HG02973 (cell line): ENCODE data around the gene PPIB.

Experiments
- ATAC-seq: cut with Tn5 transposase; IDR thresholded peaks from one replicate; pipeline ENCODE4 v1.9.1; 2021; ENCODE audit warnings: moderate library complexity; ENCODE audit not compliant: unreplicated experiment

PPIB gene

DNA sequence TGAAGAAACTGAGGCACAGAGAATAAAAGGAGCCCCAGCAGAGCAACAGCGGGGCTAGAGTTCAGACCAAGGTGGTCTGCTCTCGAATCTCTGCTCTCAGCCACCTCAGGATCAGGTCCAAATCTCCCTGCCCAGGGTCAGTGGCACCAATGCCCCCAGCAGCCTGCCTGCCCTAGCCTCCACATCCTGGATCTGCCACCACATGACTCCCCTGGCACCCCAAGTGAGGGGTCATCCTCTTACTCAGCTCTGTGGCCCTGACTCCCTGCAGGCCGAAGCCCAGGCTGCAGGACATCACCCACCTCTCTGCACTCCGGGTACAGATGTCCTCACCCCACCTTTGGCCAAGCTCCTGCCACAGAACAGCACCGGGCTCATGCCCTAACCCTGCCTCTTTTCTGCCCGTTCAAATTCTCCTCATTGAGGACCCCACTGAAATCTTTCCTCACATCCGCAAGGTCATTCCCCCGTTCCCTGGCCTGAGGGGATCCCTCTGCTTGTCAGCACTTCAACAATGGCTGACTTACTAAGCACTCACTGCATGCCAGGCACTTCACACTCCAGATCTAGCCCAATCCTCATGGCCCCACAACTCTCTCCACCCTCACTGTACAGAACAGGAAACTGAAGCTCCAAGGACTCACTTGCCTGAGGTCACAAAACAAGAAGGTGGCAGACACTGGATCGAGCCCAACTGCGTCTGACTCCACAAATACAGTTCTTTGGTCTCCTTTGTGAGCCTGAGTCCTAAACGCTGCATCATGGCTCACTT is 4.3 kb downstream of the PPIB start:
- no peak for ATAC-seq

- ATAC-seq = no peak
These were observed 5.2 kb downstream of the PPIB start for GRCh38 chr15:64157599-64158125.

DNA sequence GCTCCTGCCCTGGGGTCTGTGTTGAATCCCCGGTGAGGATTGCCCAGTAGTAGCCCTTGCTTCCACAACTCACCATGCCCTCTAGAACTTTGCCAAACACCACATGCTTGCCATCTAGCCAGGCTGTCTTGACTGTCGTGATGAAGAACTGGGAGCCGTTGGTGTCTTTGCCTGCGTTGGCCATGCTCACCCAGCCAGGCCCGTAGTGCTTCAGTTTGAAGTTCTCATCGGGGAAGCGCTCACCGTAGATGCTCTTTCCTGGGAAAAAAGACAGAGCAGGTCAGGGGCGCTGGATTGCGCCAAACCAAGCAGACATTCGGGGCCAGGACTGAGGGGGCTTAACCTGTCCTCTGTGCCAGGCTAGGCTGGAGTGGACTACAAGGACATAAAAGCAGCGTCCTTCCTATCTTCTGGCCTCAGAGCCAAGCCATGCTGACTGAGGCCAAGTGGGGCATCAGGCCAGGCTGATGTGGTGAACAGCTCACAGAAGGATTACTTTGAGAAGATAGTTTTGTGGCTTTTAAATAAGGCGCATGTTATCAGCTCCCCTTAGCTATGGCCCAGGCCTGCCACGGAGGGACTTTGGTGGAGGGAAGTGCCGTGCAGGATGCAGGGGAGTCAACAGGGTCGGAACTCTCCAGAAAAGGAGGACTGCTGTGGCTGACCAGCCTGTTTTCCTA is 6.0 kb downstream of the PPIB start:
- ATAC-seq = no peak

DNA sequence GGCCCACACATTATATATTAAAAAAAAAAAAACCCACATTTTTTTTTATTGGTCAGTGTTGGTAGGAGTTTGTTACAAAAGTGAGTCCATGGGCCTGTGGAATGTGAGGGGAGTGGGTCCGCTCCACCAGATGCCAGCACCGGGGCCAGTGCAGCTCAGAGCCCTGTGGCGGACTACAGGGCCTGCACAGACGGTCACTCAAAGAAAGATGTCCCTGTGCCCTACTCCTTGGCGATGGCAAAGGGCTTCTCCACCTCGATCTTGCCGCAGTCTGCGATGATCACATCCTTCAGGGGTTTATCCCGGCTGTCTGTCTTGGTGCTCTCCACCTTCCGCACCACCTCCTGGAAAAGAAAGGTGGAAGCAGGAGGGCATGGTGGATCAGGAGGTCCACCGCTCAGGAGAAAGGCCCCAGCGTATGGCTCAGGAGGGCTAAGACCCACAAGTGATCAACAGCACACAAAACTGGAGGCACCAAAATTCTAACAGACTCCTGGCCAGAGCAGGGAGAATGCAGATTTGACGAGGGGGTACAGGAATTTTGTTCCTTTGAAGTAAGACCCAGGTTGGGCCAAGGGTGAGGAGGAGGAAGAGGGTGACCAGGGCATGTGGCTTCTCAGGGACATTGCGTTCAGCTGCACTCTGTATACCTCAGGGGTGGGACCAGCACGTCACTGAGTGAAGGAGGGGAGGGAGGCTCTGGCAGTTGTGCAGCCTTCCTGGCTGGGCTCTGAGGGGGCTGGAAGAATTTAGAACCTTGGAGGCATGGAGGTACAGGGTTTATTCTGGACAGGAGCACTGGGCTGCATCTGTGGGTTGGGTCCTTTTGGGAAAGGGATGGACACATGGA is 6.8 kb downstream of the PPIB start:
- ATAC-seq = no peak

DNA sequence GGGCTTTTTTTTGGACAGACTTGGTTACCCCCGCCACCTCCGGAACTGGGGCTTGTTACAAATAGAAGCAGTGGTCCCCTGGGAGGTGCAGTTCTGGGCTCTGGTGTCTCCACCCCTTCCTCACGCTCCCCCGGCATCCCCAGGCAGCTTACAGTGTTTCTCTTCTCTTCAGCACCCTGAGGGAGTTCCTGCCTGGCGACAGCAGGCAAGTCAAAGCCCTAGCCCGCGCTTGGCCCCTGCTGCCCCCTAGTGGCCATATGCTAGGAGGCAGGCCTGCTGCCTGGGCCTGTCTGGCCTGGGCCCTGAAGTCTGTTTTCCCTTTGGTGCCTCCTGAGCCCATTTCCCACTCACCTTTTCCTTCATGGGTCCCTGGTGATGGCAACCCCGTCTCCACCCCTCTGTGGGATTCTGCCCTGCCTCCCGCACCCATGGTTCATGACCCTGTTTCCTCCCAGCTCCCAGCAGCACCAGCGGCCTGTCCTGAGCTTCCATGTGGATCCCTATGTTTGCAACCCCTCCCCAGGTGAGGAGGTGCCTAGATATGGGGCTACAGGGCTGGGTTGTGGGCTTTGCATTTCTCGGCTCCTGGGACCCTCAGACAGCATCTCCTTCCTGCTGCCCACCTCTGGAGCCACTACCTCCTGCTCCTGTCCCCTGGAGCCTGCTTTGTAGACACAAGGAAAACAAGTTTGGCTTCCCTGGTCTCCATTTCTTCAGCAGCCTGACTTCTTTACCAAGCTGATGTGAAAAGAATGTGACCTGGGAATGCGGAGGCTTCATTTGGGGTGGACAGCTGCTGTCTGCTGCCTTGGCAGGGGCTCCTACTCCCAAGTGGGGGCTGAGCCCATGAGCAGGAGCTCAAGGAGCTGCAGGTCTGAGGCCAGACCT is 9.1 kb downstream of the PPIB start:
- ATAC-seq = peak; percentile 61

- no peak for ATAC-seq
These were observed 10.1 kb downstream of the PPIB start for GRCh38 chr15:64152507-64153387.

GRCh38 chr15:64151727-64152506 is 10.9 kb downstream of the PPIB start, which contains the start of gene SNX22:
Gene SNX22, plus strand, starts transcription at chr15:64151731. Its CDS starts 45 bp downstream, at chr15:64151776.
- no peak for ATAC-seq

- no peak for ATAC-seq
These were observed 12.8 kb downstream of the PPIB start for GRCh38 chr15:64149893-64150578.

DNA sequence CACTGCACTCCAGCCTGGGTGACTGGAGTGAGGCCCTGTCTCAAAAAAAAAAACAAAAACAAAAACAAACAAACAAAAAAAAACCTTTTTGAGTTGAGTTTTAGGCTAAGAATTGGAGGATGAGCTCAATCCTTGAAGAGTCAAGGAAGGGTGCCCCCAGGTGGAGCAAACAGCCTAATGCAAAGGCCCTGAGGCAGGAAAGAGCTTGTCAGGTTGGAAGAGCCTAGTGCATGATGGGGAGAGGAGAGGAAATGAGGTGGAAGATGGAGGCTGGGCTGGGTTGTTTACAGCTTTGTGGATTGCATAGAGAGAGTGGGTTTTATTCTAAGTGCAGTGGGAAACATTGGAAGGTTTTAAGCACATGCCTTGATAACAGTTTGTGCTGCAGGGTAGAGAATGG is 13.4 kb downstream of the PPIB start:
- no peak for ATAC-seq

GRCh38 chr15:64148581-64148980 is 14.2 kb downstream of the PPIB start:
- ATAC-seq = no peak

DNA sequence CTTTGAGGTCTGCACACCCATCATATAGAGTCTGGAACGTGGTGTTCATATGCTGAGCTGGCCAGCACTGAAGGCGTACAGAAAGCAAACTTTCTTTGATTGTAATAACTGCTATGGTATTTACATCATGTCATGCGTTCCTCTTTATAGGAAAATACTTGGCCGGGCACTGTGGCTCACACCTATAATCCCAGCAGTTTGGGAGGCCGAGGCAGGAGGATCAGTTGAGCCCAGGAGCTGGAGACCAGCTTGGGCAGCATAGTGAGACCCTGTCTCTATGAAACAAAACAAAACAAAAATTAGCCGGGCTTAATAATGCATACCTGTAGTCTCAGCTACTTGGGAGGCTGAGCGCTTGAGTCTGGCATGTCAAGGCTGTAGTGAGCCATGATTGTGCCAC is 14.7 kb downstream of the PPIB start:
- no peak for ATAC-seq

DNA sequence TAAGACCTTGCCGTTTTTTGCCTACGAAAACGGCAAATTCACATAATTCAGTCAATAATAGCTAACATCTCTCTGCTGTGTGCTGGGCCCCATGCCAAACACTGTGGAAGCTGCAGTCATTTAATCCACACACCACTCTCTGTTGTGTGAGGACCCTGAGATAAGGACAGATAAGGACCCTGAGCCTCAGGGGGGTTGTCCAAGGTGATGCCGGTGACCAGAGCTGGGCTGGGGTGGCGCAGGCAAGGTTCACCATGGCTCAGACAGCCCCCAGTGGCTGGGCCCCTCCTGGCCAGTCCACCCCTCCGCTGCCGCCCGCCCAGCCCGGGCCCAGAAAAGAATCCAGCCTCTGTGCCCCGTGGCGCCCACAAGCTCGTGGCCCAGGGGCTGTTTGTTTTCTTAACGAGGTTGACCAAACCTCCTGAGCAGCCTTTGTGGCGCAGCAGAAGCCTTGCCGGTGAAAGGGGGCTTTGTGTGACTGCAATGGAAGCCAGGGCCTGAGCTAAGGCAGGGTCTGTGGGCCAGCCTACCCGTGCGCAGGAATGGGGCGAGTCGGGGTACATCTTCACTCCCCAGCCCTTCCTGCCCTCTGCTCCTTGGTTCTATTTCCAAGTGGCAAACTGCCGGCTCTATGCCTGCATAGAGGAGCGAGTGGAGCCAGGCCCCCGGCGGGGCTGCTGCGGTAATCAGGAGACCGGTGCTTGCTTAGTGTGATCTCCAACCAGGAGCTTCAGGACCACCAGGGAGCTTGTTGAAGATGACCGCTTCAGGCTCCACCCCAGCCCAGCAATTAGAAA is 15.7 kb downstream of the PPIB start:
- ATAC-seq = no peak

- ATAC-seq = no peak
These were observed 16.3 kb downstream of the PPIB start for GRCh38 chr15:64146520-64146884.

DNA sequence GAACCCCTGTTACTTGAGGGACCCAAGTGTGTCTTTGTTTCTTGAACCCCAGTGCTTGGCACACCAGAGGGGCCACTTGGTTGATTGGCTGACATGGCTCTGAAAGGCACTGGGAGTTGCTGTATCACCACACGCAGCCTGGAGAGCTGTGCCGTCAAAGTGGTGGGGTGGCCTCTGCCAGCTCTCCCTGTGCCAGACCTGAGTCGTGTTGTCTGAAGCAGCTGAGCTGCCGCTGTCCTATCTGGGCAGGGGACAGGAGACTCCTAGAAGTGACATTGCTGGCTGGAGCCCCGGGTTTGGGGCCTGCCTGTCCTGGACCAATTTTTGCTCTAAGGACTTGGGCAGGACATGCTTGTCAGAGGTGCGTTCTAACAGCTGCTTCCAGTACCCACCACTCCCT is 16.8 kb downstream of the PPIB start:
- ATAC-seq = no peak

GRCh38 chr15:64144565-64145281 is 18.1 kb downstream of the PPIB start:
- ATAC-seq = peak; percentile 71

DNA sequence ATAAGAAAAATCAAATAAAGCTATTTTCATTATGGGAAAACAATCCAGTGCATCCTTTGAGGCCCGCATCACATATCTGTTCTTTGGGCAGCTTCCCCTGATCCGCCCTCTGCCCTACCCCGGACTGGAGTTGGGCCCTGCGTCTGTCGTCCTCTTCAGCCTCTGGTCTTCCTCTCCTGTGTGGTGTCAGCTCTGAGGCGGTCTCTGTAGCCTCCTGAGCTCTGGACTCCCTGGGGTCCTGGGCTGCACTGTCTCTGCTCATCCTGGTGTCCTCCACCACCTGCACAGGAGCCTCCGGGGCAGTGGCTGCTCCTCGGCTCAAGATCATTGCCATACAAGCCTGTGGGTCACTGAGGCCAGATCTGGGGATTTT is 18.6 kb downstream of the PPIB start:
- ATAC-seq = no peak

- no peak for ATAC-seq
These were observed 19.5 kb downstream of the PPIB start for GRCh38 chr15:64143276-64143675.
